ENCODE measurements around the gene RCL1. TPM values are rescaled to one million over a fixed set of nuclear protein-coding genes. Genes with fewer than 3 reads are reported as not detected.
"Not testable (repeated sequence)": the region's sequence is repeated elsewhere in the genome, so short reads cannot be mapped to it uniquely, and the experiment has no call there.

Gene RCL1
- total RNA-seq, 1 donor from 2014 or later, result 18.3 TPM

DNA sequence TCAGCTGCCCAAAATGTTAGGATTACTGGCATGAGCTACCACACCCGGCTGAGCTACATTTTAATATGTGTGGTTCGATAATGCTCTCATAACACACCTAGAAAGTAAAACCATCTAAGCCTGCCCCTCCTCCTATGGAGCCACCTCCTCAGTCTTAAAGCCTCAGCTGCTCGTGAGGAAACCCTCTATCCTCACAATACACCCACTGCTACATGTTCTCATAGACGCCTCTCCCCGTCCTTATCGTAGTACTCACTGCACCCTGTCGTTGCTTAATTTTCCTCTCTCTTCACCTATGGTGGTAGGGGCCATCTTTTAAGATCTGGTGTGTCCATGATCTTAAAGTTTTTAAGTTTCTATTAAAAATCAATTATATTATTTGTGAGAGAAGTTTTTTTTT is 72.9 kb downstream of the RCL1 start:
- DNase-seq (ENCODE audit: extremely low read depth, low read depth, low spot score), result no peak

DNA sequence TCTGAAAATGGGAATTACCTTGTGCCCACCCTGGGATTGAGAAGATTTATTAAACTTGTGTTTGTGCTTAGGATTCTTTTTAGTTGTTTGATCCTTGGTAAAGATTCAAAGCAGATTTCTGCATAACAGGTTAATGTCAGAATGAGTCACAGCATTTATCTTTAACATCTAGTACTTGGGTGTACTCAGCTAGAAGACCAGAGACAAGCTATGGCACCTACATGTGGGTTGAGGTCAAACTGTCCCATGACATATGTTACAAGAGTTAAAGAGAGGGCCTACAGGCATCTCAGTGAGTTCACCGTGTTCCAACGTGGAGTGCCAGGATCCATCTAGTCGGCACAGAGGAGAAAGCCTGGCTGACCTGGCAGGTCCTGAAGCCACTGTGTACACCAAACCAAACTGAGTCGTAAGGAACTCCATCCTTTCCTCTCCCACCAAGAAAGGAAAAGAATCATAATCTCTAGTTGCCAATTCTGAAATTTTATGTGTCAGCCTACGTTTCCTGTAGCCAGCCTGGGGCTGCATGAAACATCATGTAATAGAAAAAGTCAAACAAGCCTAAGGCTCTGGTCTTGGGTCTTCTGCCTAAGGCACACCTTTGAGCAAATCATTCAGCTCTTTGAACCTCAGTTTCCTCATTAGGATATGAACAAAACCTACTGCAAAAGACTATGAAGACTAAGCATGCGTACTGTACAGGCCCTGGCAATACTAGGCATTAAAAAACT is 73.7 kb downstream of the RCL1 start:
- DNase-seq (ENCODE audit: extremely low read depth, low read depth, low spot score), result no peak

DNA sequence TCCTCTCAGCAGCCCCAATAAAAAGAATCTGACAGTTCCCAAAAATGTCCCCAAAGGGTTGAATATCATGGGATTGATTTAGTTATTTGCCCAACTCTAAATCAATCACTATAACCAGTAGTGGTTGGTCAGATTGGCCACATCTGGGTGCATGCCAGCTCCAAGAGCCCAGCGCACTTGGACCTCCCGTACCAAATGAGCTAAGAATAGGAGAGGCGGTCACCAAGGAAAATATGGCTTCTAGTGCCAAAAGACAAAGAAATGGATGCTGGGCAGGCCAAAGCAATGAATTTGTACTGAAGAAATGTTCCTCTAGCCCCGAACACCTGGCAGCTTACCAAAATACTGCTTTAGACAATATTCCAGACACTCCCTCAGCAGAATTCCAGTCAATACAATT is 80.3 kb downstream of the RCL1 start:
- no peak for DNase-seq (ENCODE audit: extremely low read depth, low read depth, low spot score)

DNA sequence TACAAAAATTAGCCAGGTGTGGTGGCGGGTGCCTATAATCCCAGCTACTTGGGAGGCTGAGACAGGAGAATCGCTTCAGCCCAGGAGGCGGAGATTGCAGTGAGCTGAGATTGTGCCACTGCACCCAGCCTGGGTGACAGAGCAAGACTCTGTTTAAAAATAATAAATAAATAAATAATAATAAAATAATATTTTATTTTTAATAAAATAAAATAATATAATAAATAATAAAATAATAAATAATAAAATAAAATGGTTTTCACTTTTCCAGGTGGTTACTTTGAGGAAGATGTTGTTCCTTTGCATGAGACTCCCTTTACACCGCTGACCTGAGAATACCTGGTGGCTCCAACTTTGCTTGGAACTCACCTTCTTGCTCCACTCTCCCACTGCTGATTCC is 82.8 kb downstream of the RCL1 start:
- DNase-seq (ENCODE audit: extremely low read depth, low read depth, low spot score), result no peak

DNA sequence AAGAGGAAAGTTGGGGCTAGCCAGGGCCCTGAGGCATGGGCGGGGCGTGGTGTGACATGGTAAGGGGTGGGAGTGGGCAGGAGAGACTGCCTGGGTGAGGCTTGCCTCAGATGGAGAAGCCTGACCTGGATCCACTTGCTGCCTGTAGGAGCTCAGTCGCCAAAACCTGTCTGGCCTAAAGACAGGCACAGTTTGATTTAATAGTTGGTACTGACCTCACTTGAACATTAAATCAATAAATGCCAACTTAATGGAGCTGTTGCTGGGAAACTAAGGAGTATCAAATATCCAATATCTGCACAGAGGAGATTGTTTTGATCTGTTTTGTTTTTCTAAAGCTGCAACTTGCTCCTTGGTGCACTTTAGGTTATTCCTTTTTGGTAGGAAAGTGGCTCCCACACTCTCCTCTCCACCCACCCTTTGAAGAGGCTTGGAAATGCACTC is 86.4 kb downstream of the RCL1 start:
- DNase-seq (ENCODE audit: extremely low read depth, low read depth, low spot score), result no peak

DNA sequence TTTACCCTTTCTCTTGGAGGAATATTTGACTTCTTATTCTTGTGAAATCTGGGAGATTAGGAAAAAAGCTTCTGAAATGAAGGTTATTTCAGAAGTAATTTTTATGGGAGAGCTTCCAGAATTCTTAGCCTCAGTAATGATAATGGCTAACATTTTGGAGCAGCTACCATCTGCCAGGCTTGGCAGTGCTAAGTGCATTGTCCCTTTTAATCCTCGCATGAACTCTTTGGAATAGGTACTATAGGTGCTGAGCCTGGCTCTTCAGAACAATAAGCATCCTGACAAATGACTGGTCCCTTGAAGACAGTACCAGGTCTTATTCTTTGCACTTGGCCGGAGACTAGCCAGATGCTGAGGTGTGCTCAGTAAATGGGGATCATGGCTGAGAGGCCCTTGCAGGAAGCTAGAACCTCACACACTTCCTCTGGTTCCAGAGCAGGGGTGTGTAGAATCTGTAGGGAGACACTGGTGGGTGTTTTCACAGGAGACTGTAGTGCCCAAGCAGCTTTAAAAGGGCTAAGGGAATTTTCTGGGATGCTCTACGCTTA is 90.7 kb downstream of the RCL1 start:
- DNase-seq (ENCODE audit: extremely low read depth, low read depth, low spot score), result no peak

DNA sequence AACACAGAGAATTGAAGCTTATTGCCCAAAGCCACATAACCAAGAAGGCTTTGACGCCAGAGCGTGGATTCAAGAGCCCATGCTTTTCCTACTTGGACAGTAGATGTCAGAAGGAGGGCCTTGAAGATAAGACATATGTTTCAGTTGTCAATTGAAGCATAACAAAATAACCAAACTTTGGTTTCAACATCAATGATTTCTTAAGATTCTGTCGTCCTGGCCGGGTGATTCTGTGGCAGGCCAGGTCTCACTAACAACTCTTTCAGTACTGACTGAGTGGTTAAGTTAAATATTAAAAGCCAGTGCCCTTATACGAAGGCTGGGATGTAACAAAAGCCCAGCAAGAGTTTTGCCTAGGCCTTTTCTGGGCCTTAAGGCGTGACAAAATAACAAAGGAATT is 94.0 kb downstream of the RCL1 start:
- no peak for DNase-seq (ENCODE audit: extremely low read depth, low read depth, low spot score)

DNA sequence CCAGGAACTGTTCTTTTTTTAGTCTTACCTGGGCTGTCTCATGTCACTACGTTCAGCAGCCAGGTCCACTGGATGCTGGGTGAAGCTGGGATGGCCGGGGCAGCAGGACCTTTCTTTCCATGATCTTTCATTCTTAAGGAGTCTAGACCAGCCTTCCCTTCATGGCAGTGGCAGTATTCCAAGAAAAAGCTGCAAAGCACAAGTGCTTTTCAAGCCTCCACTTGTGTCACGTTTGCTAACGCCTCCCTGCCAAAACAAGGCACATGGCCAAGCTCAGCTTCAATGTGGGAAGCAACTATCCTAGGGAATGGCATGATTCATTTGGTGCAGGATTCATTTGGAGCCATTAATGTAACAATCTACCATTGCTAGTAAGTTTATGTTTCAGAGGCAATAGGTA is 94.8 kb downstream of the RCL1 start:
- no peak for DNase-seq (ENCODE audit: extremely low read depth, low read depth, low spot score)

DNA sequence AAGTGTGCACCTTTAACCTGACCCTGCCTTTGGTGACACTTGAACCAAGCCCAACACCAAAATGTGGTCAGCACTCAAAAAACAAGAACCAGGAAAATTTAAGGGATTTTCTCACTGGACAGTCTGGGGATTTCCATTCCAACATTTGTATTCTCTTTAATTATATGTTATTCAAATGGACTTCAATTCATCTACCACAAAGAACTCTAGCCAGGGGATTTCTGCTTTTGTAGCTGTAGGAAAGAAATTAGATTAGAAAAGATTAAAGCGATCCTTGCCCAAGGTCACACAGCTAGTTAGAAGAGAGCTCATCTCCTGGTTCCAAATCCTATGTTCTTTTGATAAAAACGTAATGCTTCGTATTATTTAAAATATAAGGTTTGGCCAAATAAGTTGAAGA is 97.5 kb downstream of the RCL1 start:
- DNase-seq (ENCODE audit: extremely low read depth, low read depth, low spot score), result no peak

DNA sequence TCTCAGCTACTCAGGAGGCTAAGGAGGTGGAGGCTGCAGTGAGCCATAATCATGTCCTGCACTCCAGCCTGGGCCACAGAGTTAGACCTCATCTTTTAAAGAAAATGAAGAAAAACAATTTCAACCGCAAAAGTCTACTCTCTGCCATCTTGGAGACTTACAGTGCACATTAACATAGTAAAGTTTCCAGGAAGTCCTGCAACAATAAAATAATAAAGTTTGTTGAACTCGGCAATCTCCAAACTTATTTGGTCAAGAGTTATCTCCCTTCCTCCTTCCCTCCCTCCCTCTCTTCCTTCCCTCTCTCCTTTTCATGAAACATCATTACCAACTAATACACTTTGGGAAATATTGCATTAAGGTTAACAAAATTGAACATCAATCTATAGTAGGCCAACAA is 98.2 kb downstream of the RCL1 start:
- DNase-seq (ENCODE audit: extremely low read depth, low read depth, low spot score), result no peak

DNA sequence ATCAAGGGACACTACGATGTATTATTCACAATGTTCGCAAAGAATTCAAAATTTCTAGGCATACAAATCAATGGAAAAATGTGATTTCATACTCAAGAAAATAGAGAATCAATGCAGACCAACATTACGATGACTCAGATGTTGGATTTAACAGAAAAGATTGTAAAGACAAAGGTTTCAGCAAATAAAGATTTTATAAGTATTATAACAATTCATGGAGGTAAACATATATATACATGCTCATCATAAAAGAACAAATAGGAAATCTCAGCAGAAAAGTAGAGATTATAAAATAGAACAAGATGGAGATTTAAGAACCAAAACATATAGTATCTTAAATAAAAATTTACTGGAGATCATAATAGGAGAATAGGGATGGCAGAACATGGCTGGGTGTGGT is 98.9 kb downstream of the RCL1 start:
- DNase-seq (ENCODE audit: extremely low read depth, low read depth, low spot score), result no peak

DNA sequence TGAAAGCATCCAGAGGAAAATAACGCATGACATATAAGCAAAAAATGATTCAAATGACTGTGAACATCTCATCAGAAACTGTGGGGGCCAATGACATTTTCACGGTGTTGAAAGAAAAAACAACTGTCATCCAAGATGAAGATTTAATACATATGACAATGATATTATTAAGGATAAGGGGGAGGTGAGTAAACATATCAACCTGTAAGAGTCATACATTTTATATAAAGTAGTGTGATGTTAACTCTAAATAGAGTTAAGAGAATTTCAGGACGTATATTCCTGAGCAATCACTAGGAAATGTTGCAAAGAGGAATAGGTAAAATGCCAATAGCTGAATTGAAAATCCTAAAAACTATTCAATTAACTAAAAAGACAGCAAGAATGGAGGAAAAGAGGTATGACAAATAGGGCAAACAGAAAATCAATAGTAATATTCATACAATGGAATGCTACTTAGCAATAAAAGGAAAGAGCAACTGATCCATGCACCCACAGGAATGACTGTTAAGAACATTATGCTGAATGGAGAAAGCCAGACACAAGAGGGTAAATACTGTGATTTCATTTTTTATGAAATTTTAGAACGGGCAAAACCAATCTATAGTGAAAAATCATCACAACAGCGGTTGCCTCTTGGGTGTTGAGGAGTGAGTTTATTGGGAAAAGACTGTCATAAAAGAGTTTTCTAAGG is 99.9 kb downstream of the RCL1 start:
- DNase-seq (ENCODE audit: extremely low read depth, low read depth, low spot score), result no peak

DNA sequence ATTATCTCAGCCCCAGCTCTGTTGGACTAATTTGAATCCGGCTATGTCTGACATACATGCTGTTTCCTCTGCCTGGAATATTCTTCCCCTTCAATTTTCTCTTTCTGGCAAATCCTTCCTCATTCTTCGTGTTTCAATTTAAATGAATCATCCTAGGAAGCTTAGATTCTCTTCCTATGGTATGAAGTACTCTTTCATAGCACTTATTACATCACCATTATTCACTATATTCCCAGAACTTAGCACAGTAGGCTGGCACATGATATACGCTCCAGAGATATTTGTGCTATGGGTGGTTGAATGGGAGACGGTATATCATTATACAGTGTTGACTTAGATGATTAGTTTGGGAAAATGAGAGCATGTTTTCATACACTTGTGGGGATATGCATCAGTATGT is 101.3 kb downstream of the RCL1 start:
- no peak for DNase-seq (ENCODE audit: extremely low read depth, low read depth, low spot score)

DNA sequence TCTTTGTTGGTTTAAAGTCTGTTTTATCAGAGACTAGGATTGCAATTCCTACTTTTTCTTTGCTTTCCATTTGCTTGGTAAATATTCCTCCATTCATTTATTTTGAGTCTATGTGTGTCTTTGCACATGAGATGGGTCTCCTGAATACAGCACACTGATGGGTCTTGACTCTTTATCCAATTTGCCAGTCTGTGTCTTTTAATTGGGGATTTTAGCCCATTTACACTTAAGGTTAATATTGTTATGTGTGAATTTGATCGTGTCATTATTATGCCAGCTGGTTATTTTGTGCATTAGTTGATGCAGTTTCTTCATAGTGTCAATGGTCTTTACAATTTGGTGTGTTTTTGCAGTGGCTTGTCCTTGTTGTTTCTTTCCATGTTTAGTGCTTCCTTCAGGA is 107.1 kb downstream of the RCL1 start:
- not testable (repeated sequence) for DNase-seq (ENCODE audit: extremely low read depth, low read depth, low spot score)

DNA sequence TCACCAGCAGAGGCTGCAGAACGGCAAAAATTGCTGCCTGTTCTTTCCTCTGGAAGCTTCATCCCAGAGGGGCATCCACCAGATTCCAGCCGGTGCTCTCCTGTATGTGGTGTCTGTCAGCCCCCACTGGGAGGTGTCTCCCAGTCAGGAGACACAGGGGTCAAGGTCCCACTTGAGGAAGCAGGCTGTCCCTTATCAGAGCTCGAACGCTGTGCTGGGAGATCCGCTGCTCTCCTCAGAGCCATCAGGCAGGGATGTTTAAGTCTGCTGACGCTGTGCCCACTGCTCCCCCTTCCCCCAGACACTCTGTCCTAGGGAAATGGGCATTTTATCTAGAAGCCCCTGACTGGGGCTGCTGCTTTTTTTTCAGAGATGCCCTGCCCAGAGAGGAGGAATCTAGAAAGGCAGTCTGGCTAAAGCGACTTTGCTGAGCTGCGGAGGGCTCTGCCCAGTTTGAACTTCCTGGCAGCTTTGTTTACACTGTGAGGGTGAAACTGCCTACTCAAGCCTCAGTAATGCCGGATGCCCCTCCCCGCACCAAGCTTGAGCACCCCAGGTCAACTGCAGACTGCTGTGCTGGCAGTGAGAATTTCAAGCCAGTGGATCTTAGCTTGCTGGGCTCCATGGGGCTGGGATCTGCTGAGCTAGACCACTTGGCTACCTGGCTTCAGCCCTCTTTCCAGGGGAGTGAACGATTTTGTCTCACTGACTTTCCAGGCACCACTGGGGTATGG is 108.8 kb downstream of the RCL1 start:
- DNase-seq (ENCODE audit: extremely low read depth, low read depth, low spot score), result not testable (repeated sequence)

DNA sequence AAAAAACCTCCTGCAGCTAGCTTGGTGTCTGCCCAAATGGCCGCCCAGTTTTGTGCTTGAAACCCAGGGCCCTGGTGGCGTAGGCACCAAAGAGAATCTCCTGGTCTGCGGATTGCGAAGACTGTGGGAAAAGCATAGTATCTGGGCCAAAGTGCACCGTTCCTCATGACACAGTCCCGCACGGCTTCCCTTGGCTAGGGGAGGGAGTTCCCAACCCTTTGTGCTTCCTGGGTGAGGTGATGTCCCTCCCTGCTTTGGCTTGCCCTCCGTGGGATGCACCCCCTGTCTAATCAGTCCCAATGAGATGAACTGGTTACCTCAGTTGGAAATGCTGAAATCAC is 109.4 kb downstream of the RCL1 start:
- no peak for DNase-seq (ENCODE audit: extremely low read depth, low read depth, low spot score)

DNA sequence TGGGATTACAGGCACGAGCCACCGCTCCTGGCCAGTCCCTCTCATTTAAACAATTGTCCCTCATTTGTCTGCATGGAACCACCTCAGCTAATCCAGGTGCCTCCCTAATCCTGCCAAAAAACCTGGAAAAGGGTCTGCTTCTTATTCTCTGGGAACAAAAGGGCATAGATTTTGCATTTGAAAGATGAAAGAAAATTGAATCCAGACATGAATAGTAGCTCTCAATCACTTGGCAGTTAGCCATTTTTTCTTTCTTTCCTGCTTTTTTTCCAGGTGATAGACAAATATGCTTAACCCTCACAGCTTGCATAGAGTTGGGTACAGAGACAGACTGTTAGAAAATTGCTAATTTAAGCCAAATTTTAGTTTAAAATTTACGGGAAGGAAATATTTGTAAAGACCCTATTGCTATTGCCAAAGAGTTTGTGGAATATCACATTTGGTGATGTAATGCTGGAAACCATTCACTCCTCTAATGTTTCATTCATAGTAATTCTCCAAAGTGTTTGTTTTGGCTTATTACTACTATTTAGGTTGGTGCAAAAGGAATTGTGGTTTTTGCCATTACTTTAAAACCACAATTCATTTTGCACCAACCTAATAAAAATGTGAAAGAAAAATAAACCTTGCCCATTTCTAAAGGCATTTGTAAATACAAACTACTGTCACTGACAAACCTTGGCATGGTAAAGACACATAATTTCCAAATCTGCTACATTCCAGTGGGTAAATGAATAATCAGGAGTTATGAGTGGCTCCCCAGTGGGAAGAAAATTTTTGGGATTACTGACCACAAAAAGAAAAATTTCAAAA is 111.8 kb downstream of the RCL1 start:
- no peak for DNase-seq (ENCODE audit: extremely low read depth, low read depth, low spot score)

DNA sequence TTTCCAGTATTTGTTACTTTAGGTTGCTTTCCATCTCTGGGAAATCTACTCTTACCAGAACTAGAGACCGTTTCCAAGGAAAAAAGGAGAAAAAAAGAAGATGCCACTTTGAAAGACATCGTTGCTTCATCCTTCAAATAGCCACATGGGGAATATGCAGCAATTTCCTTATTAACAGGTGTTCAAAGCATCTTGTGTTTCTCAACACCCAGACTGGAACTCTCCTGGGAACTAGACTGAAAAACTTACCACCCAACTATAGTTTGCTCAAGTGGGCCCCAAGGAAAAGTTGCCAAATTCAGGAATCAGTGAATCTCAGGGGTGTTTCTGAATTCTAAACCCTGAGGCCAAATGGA is 112.4 kb downstream of the RCL1 start:
- DNase-seq (ENCODE audit: extremely low read depth, low read depth, low spot score), result no peak
